ENCODE data around the gene TSPEAR.

DNA sequence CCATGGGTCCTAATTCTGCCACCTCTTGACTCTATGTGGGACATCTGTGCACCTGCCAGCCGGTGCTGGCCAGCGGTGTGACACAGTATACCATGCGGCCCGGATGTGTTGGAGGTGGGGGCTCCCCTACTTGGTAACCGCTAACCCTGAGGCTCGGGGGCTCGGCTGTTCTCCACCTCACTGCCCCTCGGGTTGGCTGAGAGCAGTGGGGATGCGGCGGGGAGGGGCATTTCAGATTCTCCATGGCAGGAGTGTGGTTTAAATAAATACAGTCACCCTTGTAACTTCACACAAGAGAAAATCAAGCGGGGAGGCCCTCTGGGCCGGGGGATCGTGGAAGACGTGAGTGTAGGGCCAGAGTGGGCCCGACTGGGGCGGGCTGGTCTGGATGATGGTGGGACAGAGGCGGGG, 182.4 kb downstream of the TSPEAR start:
- TF ChIP-seq, protein P1, sequence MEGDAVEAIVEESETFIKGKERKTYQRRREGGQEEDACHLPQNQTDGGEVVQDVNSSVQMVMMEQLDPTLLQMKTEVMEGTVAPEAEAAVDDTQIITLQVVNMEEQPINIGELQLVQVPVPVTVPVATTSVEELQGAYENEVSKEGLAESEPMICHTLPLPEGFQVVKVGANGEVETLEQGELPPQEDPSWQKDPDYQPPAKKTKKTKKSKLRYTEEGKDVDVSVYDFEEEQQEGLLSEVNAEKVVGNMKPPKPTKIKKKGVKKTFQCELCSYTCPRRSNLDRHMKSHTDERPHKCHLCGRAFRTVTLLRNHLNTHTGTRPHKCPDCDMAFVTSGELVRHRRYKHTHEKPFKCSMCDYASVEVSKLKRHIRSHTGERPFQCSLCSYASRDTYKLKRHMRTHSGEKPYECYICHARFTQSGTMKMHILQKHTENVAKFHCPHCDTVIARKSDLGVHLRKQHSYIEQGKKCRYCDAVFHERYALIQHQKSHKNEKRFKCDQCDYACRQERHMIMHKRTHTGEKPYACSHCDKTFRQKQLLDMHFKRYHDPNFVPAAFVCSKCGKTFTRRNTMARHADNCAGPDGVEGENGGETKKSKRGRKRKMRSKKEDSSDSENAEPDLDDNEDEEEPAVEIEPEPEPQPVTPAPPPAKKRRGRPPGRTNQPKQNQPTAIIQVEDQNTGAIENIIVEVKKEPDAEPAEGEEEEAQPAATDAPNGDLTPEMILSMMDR (IDR thresholded peaks at IDR 0.05 in 4 of 5, conservative IDR thresholded peaks at IDR 0.05 in 1 of 5), result no peak
- no peak for TF ChIP-seq POLR2A (IDR thresholded peaks at IDR 0.05)

All from gastrocnemius medialis (tissue), 4 donors.